Transverse colon (tissue), 4 donors: ENCODE measurements around the gene JPH3. TPM values are rescaled to one million over a fixed set of nuclear protein-coding genes. Genes with fewer than 3 reads are reported as not detected.

ENCODE experiments used
- DNase-seq: peaks from one replicate; pipeline ENCODE4 v3.0.0-alpha.2; 2019
- H3K27ac ChIP-seq, 4 donors: fragments of 200-600 bp; sonication (generic); 2 replicates each; pipeline ENCODE4 v1.5.1; 2016 to 2018; ENCODE audit warnings: inconsistent platforms in 4 of 4
- H3K27me3 ChIP-seq: fragments of 200-600 bp; sonication (generic); 2 replicates; pipeline ENCODE4 v1.5.1; 2017; ENCODE audit warnings: inconsistent platforms
- H3K36me3 ChIP-seq, 4 donors: fragments of 200-600 bp; sonication (generic); 2 replicates each; pipeline ENCODE4 v1.5.1; 2017 to 2019; ENCODE audit warnings: inconsistent platforms in 4 of 4
- H3K4me1 ChIP-seq, 4 donors: fragments of 200-600 bp; sonication (generic); 2 replicates each; pipeline ENCODE4 v1.5.1; 2017 to 2020; ENCODE audit warnings: inconsistent platforms in 4 of 4
- H3K4me3 ChIP-seq, 4 donors: fragments of 200-600 bp; sonication (generic); 1 replicate in 1 of 4; 2 replicates in 3 of 4; pipeline versions ENCODE4 v1.5.1 to v1.6.1; 2017 to 2019; ENCODE audit warnings: inconsistent platforms in 4 of 4
- H3K9me3 ChIP-seq, 2 donors: fragments of 200-600 bp; sonication (generic); 2 replicates each; pipeline ENCODE4 v1.5.1; 2017 to 2019; ENCODE audit warnings: inconsistent platforms in 2 of 2
- CTCF ChIP-seq, 5 experiments: fragments of 200-600 bp in 3 of 5; fragments of 450-650 bp in 2 of 5; sonication (generic) in 3 of 5; IDR thresholded peaks; 1 replicate in 2 of 5; 2 replicates in 3 of 5; pipeline ENCODE4 v1.5.1; 2016 to 2017; ENCODE audit warnings: antibody characterized with exemption in 5 of 5, inconsistent platforms in 3 of 5, mild to moderate bottlenecking in 2 of 5, moderate library complexity in 1 of 5
- EP300 ChIP-seq: sonication (generic); formaldehyde crosslinking; IDR thresholded peaks from one replicate; pipeline ENCODE4 v1.6.1; 2017; ENCODE audit warnings: antibody characterized with exemption, low read depth
- POLR2A ChIP-seq: fragments of 450-650 bp; IDR thresholded peaks from one replicate; pipeline ENCODE4 v1.6.1; 2016; ENCODE audit warnings: antibody characterized with exemption, mild to moderate bottlenecking, moderate library complexity
- POLR2AphosphoS5 ChIP-seq, 3 donors: sonication (generic); formaldehyde crosslinking; IDR thresholded peaks; one replicate each; pipeline ENCODE4 v1.6.1; 2016; ENCODE audit warnings: antibody characterized with exemption in 3 of 3
- WGBS, 2 donors: methylation state at CpG; one replicate each; pipeline ENCODE4 v1.1.5; 2018; ENCODE audit warnings: low coverage in 1 of 2; 5-methylcytosine and 5-hydroxymethylcytosine counted together
- in situ Hi-C, 4 donors: fragments of 200-750 bp; cut with MboI; loops; one replicate each; pipeline versions ENCODE4 v1.15.0 to v1.15.1; 2017; ENCODE audit warnings: low sequenced_read_pairs in 3 of 4, low pct_ligation_motif_present in 1 of 4, low pct_unique_long_range_greater_than_20kb in 1 of 4
- intact Hi-C: fragments of 100-400 bp; cut with DNase I; formaldehyde crosslinking; loops from one replicate; pipeline ENCODE4 v1.15.1; 2023; ENCODE audit warnings: low total_unique reads
- total RNA-seq, 4 donors: library from RNA; depleted of rRNA; stranded (reverse); fragments of >200 nt; gene quantifications; one replicate each; pipeline ENCODE4 v1.1.0, GENCODE V29; 2016

Gene JPH3
- total RNA-seq, 4 donors from 2014 or later: 0.32 to 5.2 (median 0.41) TPM; not detected in 1

GRCh38 chr16:87610026-87610425 lies 7.7 kb downstream of the JPH3 start:
- intact Hi-C loops (no loop called here), in situ Hi-C loops (no loop called here)
- Histone ChIP-seq H3K9me3 (no peaks in the 10 kb centered on the region), H3K27me3 (peaks cover 29% of the 10 kb centered on the region), H3K36me3 (no peaks in the 10 kb centered on the region), H3K4me3 (no peak overlapping the region), H3K27ac (no peak overlapping the region), H3K4me1 (no peaks in the 10 kb centered on the region)
- DNase-seq: no peak
- TF ChIP-seq POLR2AphosphoS5 (IDR thresholded peaks at IDR 0.05) (no peak), CTCF (IDR thresholded peaks at IDR 0.05) (no peak), EP300 (no peak), POLR2A (no peak)
- 77 to 85% methylated on average over 7 to 9 of the region's 9 CpGs for WGBS, 2 donors

DNA sequence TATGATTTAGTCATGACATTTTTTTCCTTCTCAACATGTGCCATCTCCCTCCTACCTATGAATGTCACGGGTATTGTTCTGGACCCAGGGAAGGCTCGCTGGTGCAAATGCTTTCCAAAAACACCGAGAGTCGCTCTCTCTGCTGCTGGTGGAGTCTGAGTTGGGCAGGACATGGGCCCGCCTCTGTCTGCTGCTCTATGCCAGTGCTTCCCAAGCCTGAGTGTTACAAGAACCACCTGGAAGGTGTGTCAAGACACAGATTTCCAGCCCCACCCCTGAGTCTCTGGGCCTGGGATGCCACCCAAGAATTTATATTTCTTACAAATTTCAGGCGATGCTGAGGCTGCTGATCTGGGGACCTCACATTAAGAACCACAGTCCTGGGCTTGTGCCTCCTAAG lies 9.1 kb downstream of the JPH3 start:
- Histone ChIP-seq H3K4me1 (no peaks in the 10 kb centered on the region), H3K9me3 (no peaks in the 10 kb centered on the region), H3K36me3 (no peaks in the 10 kb centered on the region), H3K27me3 (peaks cover 15% of the 10 kb centered on the region), H3K4me3 (no peak overlapping the region), H3K27ac (no peak overlapping the region)
- no peak for DNase-seq
- TF ChIP-seq EP300: no peak
- no peak for TF ChIP-seq CTCF (IDR thresholded peaks at IDR 0.05)
- TF ChIP-seq POLR2A: no peak
- no peak for TF ChIP-seq POLR2AphosphoS5 (IDR thresholded peaks at IDR 0.05)
- WGBS, 2 donors: 70% methylated on average over 6 of the region's 6 CpGs; no CpG with 5 or more reads in 1 of the 2 donors
- intact Hi-C loops: no loop called here
- in situ Hi-C loops: no loop called here

DNA sequence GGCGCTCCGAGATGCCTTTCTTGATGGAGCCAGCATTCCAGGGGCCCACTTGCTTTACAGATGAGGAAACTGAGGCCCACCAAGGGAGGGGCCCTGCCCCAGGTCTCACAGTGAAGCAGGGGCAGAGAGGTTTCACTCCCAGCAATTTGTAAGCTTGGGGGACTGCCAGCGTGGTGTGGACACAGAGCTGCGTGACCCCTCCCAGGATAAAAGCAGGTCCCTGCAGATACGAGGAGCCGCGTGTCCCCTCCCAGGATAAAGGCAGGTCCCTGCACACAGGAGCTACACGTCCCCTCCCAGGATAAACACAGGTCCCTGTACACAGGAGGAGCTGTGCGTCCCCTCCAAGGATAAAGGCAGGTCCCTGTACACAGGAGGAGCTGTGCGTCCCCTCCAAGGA lies 11.7 kb downstream of the JPH3 start:
- TF ChIP-seq POLR2AphosphoS5 (IDR thresholded peaks at IDR 0.05) (no peak), CTCF (IDR thresholded peaks at IDR 0.05) (no peak), POLR2A (no peak), EP300 (no peak)
- in situ Hi-C loops: no loop called here
- Histone ChIP-seq H3K4me3 (no peak overlapping the region), H3K4me1 (no peaks in the 10 kb centered on the region), H3K9me3 (no peaks in the 10 kb centered on the region), H3K36me3 (no peaks in the 10 kb centered on the region), H3K27ac (no peak overlapping the region), H3K27me3 (peaks cover 19% of the 10 kb centered on the region)
- DNase-seq: no peak
- 72 to 88% methylated on average over 6 to 10 of the region's 10 CpGs for WGBS, 2 donors
- intact Hi-C loops: no loop called here

DNA sequence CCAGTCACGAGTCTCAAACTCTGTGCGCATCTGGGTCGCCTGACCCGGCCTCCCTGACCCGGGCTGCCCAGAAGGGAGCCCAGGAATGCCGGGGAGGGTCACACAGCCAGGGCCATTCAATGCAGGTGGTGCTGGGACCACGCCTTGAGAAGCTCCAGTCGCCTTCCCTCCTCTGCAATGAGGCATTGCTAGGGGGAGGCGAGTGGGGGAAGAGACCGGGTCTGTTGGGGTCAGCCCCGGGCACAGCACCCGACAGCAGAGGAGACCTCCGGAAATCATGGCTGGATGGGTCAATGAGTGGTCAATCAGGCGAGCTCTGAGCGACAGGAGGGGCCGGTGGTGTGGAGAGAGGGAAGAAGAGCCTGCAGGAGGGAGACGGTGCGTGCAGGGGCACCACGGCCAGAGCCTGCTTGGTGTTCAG lies 13.3 kb downstream of the JPH3 start:
- H3K4me1 ChIP-seq: no peaks in the 10 kb centered on the region
- WGBS, 2 donors: 76% methylated on average over 19 of the region's 19 CpGs; no CpG with 5 or more reads in 1 of the 2 donors
- peaks cover 32% of the 10 kb centered on the region for H3K27me3 ChIP-seq
- intact Hi-C loops (no loop called here), in situ Hi-C loops (no loop called here)
- no peaks in the 10 kb centered on the region for H3K9me3 ChIP-seq
- H3K4me3 ChIP-seq: no peak overlapping the region
- no peaks in the 10 kb centered on the region for H3K36me3 ChIP-seq
- no peak for TF ChIP-seq POLR2AphosphoS5 (IDR thresholded peaks at IDR 0.05)
- no peak for TF ChIP-seq CTCF (IDR thresholded peaks at IDR 0.05)
- no peak for TF ChIP-seq POLR2A
- TF ChIP-seq EP300: no peak
- no peak for DNase-seq
- H3K27ac ChIP-seq: no peak overlapping the region
